Stimulated activated CD4-positive, alpha-beta T cell treated with anti-CD3 and anti-CD28 coated beads, Interleukin-15, amount 100 ng/mL, for 24 hours (primary cell): ENCODE data around the gene PDE11A.

Experiments used
- DNase-seq: peaks from one replicate; pipeline ENCODE4 v3.0.0-alpha.2; 2020

Gene PDE11A

GRCh38 chr2:177753682-177754491 lies 318.7 kb downstream of the PDE11A start:
- no peak for DNase-seq

- no peak for DNase-seq
Observed at GRCh38 chr2:177748360-177748759, 324.2 kb downstream of the PDE11A start.

GRCh38 chr2:177747384-177747783 lies 325.2 kb downstream of the PDE11A start:
- no peak for DNase-seq

GRCh38 chr2:177746358-177746757 lies 326.2 kb downstream of the PDE11A start:
- no peak for DNase-seq

GRCh38 chr2:177745531-177745930 lies 327.0 kb downstream of the PDE11A start:
- no peak for DNase-seq

GRCh38 chr2:177742851-177743250 lies 329.7 kb downstream of the PDE11A start:
- DNase-seq: no peak

GRCh38 chr2:177741866-177742265 lies 330.7 kb downstream of the PDE11A start:
- DNase-seq: no peak

- no peak for DNase-seq
Observed at GRCh38 chr2:177740700-177741099, 331.9 kb downstream of the PDE11A start.

GRCh38 chr2:177738461-177739235 lies 333.9 kb downstream of the PDE11A start:
- no peak for DNase-seq

GRCh38 chr2:177735318-177735803 lies 337.2 kb downstream of the PDE11A start:
- DNase-seq: no peak

- DNase-seq: no peak
Observed at GRCh38 chr2:177733322-177733855, 339.2 kb downstream of the PDE11A start.

GRCh38 chr2:177731384-177731783 lies 341.2 kb downstream of the PDE11A start:
- no peak for DNase-seq

- no peak for DNase-seq
Observed at GRCh38 chr2:177730792-177731191, 341.8 kb downstream of the PDE11A start.

- DNase-seq: no peak
Observed at GRCh38 chr2:177730363-177730762, 342.2 kb downstream of the PDE11A start.

- DNase-seq: no peak
Observed at GRCh38 chr2:177728920-177729319, 343.7 kb downstream of the PDE11A start.

GRCh38 chr2:177728399-177728765 lies 344.2 kb downstream of the PDE11A start:
- no peak for DNase-seq

GRCh38 chr2:177727577-177728398 lies 344.8 kb downstream of the PDE11A start:
- DNase-seq: no peak

GRCh38 chr2:177726931-177727348 lies 345.6 kb downstream of the PDE11A start:
- DNase-seq: no peak

GRCh38 chr2:177724398-177725287 lies 347.9 kb downstream of the PDE11A start:
- DNase-seq: peak; percentile 56

- no peak for DNase-seq
Observed at GRCh38 chr2:177723235-177723634, 349.3 kb downstream of the PDE11A start.

- no peak for DNase-seq
Observed at GRCh38 chr2:177721818-177722567, 350.6 kb downstream of the PDE11A start.
